ENCODE data around the gene ADK.

ADK gene

DNA sequence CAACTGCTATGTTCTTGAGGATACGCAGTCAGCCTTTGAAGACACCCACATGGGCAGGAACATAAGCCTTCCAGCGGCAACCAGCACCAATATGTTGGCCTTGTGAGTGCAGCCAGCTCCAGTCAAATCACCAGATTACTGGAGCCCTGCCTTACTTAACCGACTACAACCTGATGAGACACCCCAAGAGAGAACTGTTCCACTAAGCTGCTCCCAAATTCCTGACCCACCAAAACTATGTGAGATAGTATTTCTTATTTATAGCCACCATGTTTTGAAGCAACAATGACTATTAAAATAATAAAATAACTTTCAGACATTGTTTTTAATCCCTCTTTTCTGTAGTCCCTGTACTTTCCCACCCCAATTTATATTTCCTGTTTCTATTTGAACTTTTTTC is 179.6 kb downstream of the ADK start:
- H3K4me3 ChIP-seq (ENCODE audit: low read length): no peak overlapping the region
- peak; percentile 37 for DNase-seq (ENCODE audit: low read depth)
- TF ChIP-seq, protein P1, sequence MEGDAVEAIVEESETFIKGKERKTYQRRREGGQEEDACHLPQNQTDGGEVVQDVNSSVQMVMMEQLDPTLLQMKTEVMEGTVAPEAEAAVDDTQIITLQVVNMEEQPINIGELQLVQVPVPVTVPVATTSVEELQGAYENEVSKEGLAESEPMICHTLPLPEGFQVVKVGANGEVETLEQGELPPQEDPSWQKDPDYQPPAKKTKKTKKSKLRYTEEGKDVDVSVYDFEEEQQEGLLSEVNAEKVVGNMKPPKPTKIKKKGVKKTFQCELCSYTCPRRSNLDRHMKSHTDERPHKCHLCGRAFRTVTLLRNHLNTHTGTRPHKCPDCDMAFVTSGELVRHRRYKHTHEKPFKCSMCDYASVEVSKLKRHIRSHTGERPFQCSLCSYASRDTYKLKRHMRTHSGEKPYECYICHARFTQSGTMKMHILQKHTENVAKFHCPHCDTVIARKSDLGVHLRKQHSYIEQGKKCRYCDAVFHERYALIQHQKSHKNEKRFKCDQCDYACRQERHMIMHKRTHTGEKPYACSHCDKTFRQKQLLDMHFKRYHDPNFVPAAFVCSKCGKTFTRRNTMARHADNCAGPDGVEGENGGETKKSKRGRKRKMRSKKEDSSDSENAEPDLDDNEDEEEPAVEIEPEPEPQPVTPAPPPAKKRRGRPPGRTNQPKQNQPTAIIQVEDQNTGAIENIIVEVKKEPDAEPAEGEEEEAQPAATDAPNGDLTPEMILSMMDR (conservative IDR thresholded peaks at IDR 0.05; ENCODE audit: low read length): no peak

DNA sequence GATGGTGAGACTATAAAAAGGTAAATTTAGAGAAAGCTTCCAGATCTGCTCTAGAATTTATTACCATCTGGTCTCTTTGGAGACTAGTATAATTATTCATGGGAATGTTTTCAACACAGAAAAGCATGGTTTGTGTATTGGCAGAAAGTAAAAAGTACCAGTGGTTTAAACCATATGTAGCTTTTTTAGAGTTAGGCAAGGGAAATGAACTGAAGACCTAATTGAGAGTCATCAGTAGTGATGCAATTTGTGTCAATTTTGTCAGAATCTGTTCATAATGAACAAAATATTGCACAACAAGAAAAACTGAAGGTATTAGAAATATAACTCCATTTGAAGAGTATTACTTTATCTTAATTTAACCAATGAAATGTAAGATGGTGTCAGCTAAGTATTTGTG is 181.4 kb downstream of the ADK start:
- DNase-seq (ENCODE audit: low read depth): peak; percentile 89
- no peak overlapping the region for H3K4me3 ChIP-seq (ENCODE audit: low read length)
- TF ChIP-seq, protein P1 (conservative IDR thresholded peaks at IDR 0.05; ENCODE audit: low read length): no peak

DNA sequence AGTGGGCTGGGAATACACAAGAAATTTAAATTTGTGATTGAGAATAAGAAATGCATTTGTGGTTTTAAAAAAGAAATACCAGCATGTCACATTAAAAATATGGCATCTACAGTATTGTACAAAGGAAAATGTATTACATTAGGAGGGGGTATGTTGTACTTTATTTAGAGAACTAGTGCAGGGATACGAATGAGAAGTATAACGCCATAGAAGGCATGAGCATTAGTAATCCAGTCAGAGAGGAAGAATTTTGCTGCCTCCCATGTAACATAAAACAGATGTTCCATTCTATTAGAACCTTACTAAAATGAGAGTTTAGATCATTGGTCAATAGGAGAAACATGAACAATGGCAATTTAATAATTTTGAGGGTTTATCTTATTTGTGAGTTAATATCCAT is 182.2 kb downstream of the ADK start:
- DNase-seq (ENCODE audit: low read depth): peak; percentile 93
- TF ChIP-seq, protein P1 (conservative IDR thresholded peaks at IDR 0.05; ENCODE audit: low read length): no peak
- H3K4me3 ChIP-seq (ENCODE audit: low read length): no peak overlapping the region

DNA sequence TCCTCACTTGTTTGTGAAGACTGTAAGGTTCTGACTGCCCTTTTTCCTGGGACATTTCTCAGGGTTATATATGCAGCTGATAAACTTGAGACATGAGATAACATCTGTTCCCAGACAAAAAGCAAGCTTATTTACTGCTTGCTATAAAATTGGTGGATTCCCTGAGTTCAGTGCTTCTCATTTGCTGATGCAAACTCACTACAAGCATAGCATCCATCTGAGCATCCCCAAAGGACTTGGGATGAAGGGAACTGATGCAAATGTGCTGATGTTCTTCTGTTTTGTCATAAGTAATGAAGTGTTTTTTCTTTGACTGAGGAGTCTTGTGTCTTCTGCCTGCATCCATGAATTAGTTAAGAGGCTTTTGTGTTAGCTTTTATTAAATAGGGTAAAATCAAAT is 183.2 kb downstream of the ADK start:
- H3K4me3 ChIP-seq (ENCODE audit: low read length): no peak overlapping the region
- DNase-seq (ENCODE audit: low read depth): peak; percentile 16
- TF ChIP-seq, protein P1 (conservative IDR thresholded peaks at IDR 0.05; ENCODE audit: low read length): no peak

DNA sequence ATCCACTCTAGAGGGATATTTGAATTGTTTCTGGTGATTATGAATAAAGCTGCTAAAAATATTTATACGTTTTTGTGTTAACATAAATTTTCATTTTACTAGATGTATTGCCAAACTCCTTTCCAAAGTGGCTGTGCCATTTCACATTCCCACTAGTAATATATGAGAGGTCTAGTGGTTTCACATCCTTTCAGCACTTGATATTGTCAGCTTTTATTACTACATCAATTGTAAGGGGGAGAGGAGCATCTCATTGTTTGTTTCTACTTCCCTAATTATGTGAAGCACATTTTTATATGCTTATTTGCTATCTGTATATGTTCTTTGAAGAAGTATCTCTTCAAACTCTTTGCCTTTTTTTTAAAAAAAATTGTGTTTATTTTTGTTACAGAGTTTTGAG is 184.5 kb downstream of the ADK start:
- H3K4me3 ChIP-seq (ENCODE audit: low read length): no peak overlapping the region
- DNase-seq (ENCODE audit: low read depth): peak; percentile 12
- TF ChIP-seq, protein P1 (conservative IDR thresholded peaks at IDR 0.05; ENCODE audit: low read length): no peak

DNA sequence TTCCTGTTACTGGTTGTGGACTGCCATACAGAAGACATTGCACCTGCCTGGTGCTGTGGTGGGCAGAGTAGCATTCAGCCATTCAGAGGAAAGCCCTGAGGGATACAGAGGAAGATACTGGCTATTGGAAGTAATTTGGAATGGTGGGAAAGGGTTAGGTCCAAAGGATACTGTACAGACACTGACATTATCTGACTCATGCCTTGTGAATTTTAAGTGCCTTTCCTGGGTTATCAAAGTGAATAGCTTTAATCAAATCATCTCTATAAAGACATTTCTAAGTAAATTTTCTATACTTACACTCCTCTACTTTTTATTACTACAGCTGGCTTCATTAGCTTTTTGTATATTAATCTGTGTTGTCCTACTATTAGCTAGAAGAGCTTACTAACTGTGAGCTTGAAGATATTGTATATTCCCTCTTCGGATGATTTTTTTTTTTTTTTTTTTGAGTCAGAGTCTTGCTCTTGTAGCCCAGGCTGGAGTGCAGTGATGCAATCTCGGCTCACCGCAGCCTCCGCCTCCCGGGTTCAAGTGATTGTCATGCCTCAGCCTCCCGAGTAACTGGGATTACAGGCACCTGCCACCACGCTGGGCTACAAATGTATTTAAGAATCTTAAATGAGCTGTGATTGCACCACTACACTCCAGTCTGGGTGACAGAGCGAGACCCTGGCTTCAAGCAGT is 186.5 kb downstream of the ADK start:
- TF ChIP-seq, protein P1 (conservative IDR thresholded peaks at IDR 0.05; ENCODE audit: low read length): no peak
- peak; percentile 9 for DNase-seq (ENCODE audit: low read depth)
- no peak overlapping the region for H3K4me3 ChIP-seq (ENCODE audit: low read length)

DNA sequence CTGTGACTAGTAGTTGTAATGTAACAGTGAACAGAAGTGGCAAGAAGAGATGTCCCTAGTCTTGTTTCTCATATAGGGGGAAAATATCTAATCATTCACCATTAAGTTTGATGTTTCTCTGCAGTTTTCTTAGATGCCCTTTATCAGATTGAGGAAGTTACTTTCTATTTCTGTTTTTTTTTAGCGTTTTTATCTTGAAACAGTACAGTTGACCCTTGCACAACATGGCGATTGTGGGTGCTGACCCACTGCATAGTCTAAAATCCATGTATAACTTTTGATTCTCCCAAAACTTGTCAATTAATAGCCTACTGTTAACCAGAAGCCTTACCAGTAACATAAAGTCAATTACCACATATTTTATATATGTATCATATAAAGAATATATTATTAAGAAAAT is 192.0 kb downstream of the ADK start:
- no peak overlapping the region for H3K4me3 ChIP-seq (ENCODE audit: low read length)
- TF ChIP-seq, protein P1 (conservative IDR thresholded peaks at IDR 0.05; ENCODE audit: low read length): no peak
- DNase-seq (ENCODE audit: low read depth): no peak

Data from AG10803 (cell line).